ENCODE measurements around the gene MAD2L1. TPM values are rescaled to one million over a fixed set of nuclear protein-coding genes. Genes with fewer than 3 reads are reported as not detected.
"Not testable (repeated sequence)": the region's sequence is repeated elsewhere in the genome, so short reads cannot be mapped to it uniquely, and the experiment has no call there.

MAD2L1 gene
- polyA plus RNA-seq, 1 donor from 2014 or later: 6.8 TPM

GRCh38 chr4:120071192-120071795 is 4.6 kb upstream of the MAD2L1 start:
- H3K4me3 Mint-ChIP-seq: no peak overlapping the region
- H3K4me1 Mint-ChIP-seq: peaks cover 11 to 18% (median 17%) of the 10 kb centered on the region in 3 donors
- no peaks in the 10 kb centered on the region for H3K9me3 Mint-ChIP-seq
- no peak overlapping the region for H3K27ac Mint-ChIP-seq
- no peaks in the 10 kb centered on the region for H3K27me3 Mint-ChIP-seq
- no peaks in the 10 kb centered on the region for H3K36me3 Mint-ChIP-seq

- Mint-ChIP-seq H3K27ac (peak overlapping the region in 1 of 3 donors; percentile 22), H3K4me3 (no peak overlapping the region), H3K4me1 (peaks cover 11 to 22% (median 17%) of the 10 kb centered on the region in 3 donors), H3K36me3 (no peaks in the 10 kb centered on the region), H3K9me3 (no peaks in the 10 kb centered on the region), H3K27me3 (no peaks in the 10 kb centered on the region)
Measured at GRCh38 chr4:120070196-120070595, 3.5 kb upstream of the MAD2L1 start.

- peaks cover 3% of the 10 kb centered on the region for H3K36me3 Mint-ChIP-seq
- H3K27me3 Mint-ChIP-seq: no peaks in the 10 kb centered on the region
- peaks cover 11 to 29% (median 17%) of the 10 kb centered on the region in 3 donors for H3K4me1 Mint-ChIP-seq
- no peaks in the 10 kb centered on the region for H3K9me3 Mint-ChIP-seq
- H3K27ac Mint-ChIP-seq: peak overlapping the region; percentile 91 to 99 (median 99)
- peak overlapping the region; percentile 91 to 98 (median 98) for H3K4me3 Mint-ChIP-seq
Measured at GRCh38 chr4:120065974-120066516, 603 bp downstream of the MAD2L1 start.

GRCh38 chr4:120064887-120065286 is 1.8 kb downstream of the MAD2L1 start:
- H3K4me3 Mint-ChIP-seq: peak overlapping the region in 1 of 4 donors; percentile 91
- peaks cover 11 to 29% (median 17%) of the 10 kb centered on the region in 3 donors for H3K4me1 Mint-ChIP-seq
- no peaks in the 10 kb centered on the region for H3K27me3 Mint-ChIP-seq
- H3K27ac Mint-ChIP-seq: no peak overlapping the region
- H3K9me3 Mint-ChIP-seq: no peaks in the 10 kb centered on the region
- peaks cover 3% of the 10 kb centered on the region for H3K36me3 Mint-ChIP-seq

- H3K4me1 Mint-ChIP-seq: peaks cover 9 to 25% (median 17%) of the 10 kb centered on the region in 3 donors
- H3K4me3 Mint-ChIP-seq: peak overlapping the region in 1 of 4 donors; percentile 10
Measured at GRCh38 chr4:120063711-120064110, 2.9 kb downstream of the MAD2L1 start.

GRCh38 chr4:120062663-120063195 is 3.9 kb downstream of the MAD2L1 start:
- no peaks in the 10 kb centered on the region for H3K9me3 Mint-ChIP-seq
- H3K27ac Mint-ChIP-seq: no peak overlapping the region
- H3K4me1 Mint-ChIP-seq: peaks cover 6 to 17% (median 12%) of the 10 kb centered on the region in 3 donors
- peaks cover 3% of the 10 kb centered on the region for H3K36me3 Mint-ChIP-seq
- H3K4me3 Mint-ChIP-seq: peak overlapping the region in 1 of 4 donors; percentile 10
- no peaks in the 10 kb centered on the region for H3K27me3 Mint-ChIP-seq

More at GRCh38 chr4:120063711-120064110, 2.9 kb downstream of the MAD2L1 start:
- H3K27ac Mint-ChIP-seq: peak overlapping the region in 1 of 3 donors; percentile 64
- not testable (repeated sequence) for H3K27me3 Mint-ChIP-seq, H3K36me3 Mint-ChIP-seq, H3K9me3 Mint-ChIP-seq

GRCh38 chr4:120059036-120059435 is 7.6 kb downstream of the MAD2L1 start:
- H3K9me3 Mint-ChIP-seq: no peaks in the 10 kb centered on the region
- H3K4me1 Mint-ChIP-seq: peaks cover 6 to 17% (median 9%) of the 10 kb centered on the region in 3 donors
- H3K36me3 Mint-ChIP-seq: peaks cover 5% of the 10 kb centered on the region
- H3K4me3 Mint-ChIP-seq: no peak overlapping the region
- no peak overlapping the region for H3K27ac Mint-ChIP-seq
- no peaks in the 10 kb centered on the region for H3K27me3 Mint-ChIP-seq

- Mint-ChIP-seq H3K4me1 (peaks cover 11 to 18% (median 14%) of the 10 kb centered on the region in 3 donors), H3K4me3 (no peak overlapping the region), H3K27ac (no peak overlapping the region), H3K9me3 (no peaks in the 10 kb centered on the region), H3K36me3 (peaks cover 5% of the 10 kb centered on the region), H3K27me3 (no peaks in the 10 kb centered on the region)
Measured at GRCh38 chr4:120057416-120057815, 9.2 kb downstream of the MAD2L1 start.

GRCh38 chr4:120056246-120056645 is 10.4 kb downstream of the MAD2L1 start:
- peaks cover 2% of the 10 kb centered on the region for H3K36me3 Mint-ChIP-seq
- H3K27ac Mint-ChIP-seq: peak overlapping the region in 1 of 3 donors; percentile 13
- H3K4me1 Mint-ChIP-seq: peaks cover 11 to 14% (median 14%) of the 10 kb centered on the region in 3 donors
- no peaks in the 10 kb centered on the region for H3K27me3 Mint-ChIP-seq
- H3K9me3 Mint-ChIP-seq: no peaks in the 10 kb centered on the region
- peak overlapping the region in 1 of 4 donors; percentile 46 for H3K4me3 Mint-ChIP-seq

GRCh38 chr4:120055795-120056194 is 10.9 kb downstream of the MAD2L1 start:
- Mint-ChIP-seq H3K27ac (peak overlapping the region in 1 of 3 donors; percentile 13), H3K27me3 (no peaks in the 10 kb centered on the region), H3K4me1 (peaks cover 11 to 14% (median 14%) of the 10 kb centered on the region in 3 donors), H3K4me3 (no peak overlapping the region), H3K9me3 (no peaks in the 10 kb centered on the region), H3K36me3 (peaks cover 2% of the 10 kb centered on the region)

GRCh38 chr4:120055162-120055561 is 11.5 kb downstream of the MAD2L1 start:
- Mint-ChIP-seq H3K27me3 (no peaks in the 10 kb centered on the region), H3K4me3 (no peak overlapping the region), H3K27ac (no peak overlapping the region), H3K36me3 (peaks cover 2% of the 10 kb centered on the region), H3K4me1 (peaks cover 11 to 14% (median 14%) of the 10 kb centered on the region in 3 donors), H3K9me3 (no peaks in the 10 kb centered on the region)

- peaks cover 11 to 16% (median 16%) of the 10 kb centered on the region in 3 donors for H3K4me1 Mint-ChIP-seq
- peaks cover 2% of the 10 kb centered on the region for H3K36me3 Mint-ChIP-seq
- H3K4me3 Mint-ChIP-seq: no peak overlapping the region
- no peaks in the 10 kb centered on the region for H3K27me3 Mint-ChIP-seq
- no peak overlapping the region for H3K27ac Mint-ChIP-seq
- H3K9me3 Mint-ChIP-seq: no peaks in the 10 kb centered on the region
Measured at GRCh38 chr4:120053911-120054310, 12.7 kb downstream of the MAD2L1 start.

GRCh38 chr4:120052856-120053255 is 13.8 kb downstream of the MAD2L1 start:
- H3K27ac Mint-ChIP-seq: no peak overlapping the region
- H3K4me3 Mint-ChIP-seq: no peak overlapping the region
- H3K36me3 Mint-ChIP-seq: peaks cover 2% of the 10 kb centered on the region
- peaks cover 11 to 16% (median 16%) of the 10 kb centered on the region in 3 donors for H3K4me1 Mint-ChIP-seq
- H3K9me3 Mint-ChIP-seq: no peaks in the 10 kb centered on the region
- no peaks in the 10 kb centered on the region for H3K27me3 Mint-ChIP-seq

- peaks cover 10 to 16% (median 15%) of the 10 kb centered on the region in 3 donors for H3K4me1 Mint-ChIP-seq
- H3K27me3 Mint-ChIP-seq: no peaks in the 10 kb centered on the region
- H3K27ac Mint-ChIP-seq: no peak overlapping the region
- H3K9me3 Mint-ChIP-seq: no peaks in the 10 kb centered on the region
- H3K4me3 Mint-ChIP-seq: no peak overlapping the region
- H3K36me3 Mint-ChIP-seq: peaks cover 2% of the 10 kb centered on the region
Measured at GRCh38 chr4:120051253-120051652, 15.4 kb downstream of the MAD2L1 start.

GRCh38 chr4:120049732-120050494 is 16.7 kb downstream of the MAD2L1 start:
- Mint-ChIP-seq H3K4me3 (peak overlapping the region in 1 of 4 donors; percentile 72), H3K27ac (peak overlapping the region in 1 of 3 donors; percentile 35), H3K4me1 (peaks cover 6 to 11% (median 9%) of the 10 kb centered on the region in 3 donors), H3K9me3 (peaks cover 0 to 2% (median 0%) of the 10 kb centered on the region in 3 donors), H3K27me3 (no peaks in the 10 kb centered on the region), H3K36me3 (peaks cover under 1% of the 10 kb centered on the region)
